NK-92 (cell line): Measurements from ENCODE around the gene FYB1.

ENCODE experiments used
- DNase-seq: peaks from one replicate; lab custom pipeline; 2025; ENCODE audit not compliant: unreplicated experiment; lab: John Stamatoyannopoulos, UW

The FYB1 gene

DNA sequence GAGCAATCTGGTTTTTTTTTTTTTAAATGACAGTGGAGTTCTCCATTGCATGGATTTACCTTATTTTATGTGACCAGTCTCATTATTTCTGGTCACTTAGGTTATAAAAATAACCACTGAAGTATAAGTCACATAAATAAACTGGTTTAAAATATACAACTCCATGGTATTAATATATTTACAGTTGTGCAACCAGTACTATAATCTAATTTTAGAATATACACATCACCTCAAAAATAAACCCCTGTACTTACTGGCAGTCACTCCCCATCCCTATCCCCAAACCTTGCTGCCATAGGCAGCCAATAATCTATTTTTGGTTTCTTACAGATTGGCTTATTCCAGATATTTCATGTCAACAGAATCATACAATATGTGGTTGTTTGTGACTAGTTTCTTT, 57.8 kb downstream of the FYB1 start:
- DNase-seq = no peak

DNA sequence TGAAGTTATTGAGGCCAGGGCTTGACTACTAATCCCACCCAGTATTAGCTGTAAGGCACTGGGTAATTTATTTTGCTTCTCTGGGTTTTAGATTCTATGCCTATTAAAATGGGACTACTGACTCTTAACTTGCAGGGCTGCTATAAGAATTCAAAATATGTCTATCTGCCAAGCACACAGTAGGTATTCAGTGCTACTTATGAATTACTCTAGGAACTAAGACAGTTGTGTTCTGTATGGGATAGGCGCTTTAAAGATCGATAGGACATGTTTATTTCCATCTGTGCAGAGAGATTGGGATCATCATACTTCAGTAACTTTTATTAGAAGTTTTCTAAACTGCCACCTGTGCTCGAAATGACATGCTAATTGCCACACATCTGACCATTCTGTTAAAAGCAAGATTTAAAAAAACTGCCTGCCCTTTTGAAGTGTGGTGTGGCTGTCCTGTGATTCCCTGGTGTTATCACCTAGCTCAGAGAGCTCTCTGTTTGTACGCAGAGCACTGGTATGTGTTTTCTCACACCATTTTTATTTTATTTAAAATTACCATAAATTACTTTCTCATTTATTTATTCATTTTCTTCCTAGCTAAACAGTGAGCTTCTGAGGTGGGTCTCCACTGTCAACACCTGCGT, 58.7 kb downstream of the FYB1 start:
- no peak for DNase-seq

DNA sequence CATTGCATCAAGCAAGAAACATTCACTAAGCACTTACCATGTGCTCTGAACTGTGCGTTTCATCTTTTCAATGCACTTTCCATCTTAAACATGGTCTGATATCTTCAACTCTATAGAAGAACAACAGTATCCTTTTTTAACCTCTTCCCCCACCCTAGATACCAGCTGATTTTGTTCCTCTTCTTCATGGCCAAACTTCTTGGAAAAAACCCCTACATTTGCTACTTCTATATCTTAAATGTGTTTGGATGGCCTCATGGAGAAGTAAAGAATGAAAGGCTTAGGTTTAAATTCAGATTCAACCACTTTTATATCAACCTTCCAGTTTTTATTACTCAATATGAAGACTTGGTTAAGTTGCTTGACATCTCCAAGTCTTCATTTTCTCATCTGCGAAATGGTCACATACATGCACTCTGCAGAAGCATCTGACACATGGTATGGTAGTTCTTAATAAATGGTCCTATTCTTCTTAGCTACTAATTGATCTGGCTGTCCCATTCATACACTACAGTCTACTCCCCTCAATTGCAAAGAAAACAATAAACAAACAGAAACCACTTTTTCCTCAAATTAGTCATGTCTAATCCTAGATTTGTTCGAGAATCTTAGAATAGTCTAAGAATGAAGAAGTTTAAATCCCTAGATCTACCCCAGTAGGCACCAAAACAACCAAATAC, 59.4 kb downstream of the FYB1 start:
- no peak for DNase-seq

DNA sequence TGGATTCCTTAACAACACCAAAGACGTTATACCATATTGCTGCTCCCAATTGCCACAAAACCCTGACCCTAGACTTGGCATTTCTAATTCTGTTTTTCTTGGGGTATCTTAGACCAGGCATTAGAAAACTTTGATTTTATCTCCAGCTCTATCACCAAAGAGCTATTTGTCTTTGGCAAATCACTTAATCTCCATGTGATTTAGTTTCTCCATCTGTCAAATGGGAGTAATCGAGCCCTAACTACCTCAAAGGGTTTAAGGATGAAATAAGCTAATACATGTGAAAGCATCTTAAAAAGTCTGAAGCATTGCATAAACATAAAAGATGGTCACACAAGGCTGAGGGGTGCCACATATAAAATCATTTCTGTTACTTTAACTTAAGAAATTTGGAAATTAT, 60.6 kb downstream of the FYB1 start:
- DNase-seq = no peak

DNA sequence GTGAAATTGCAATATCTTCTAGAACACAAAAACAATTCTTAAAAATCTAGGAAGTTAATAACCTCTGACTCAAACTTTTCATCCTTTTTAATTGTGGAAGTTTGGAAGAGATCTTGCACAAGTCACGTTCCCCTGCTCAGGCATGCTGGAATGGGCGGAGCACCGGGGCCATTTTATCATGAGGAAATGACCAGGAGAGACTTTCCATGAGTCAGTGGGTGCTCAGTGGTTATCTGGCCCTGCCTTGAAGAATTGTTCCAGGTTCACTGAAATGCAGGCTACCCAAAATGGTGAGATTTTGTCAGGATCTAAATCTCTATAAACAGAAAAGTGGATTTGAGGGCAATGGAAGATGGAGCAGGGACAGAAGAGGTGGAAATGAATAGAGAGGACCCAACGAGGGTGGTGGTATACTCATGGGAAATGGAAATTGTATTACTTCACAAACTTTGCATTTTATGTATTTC, 61.2 kb downstream of the FYB1 start:
- no peak for DNase-seq

DNA sequence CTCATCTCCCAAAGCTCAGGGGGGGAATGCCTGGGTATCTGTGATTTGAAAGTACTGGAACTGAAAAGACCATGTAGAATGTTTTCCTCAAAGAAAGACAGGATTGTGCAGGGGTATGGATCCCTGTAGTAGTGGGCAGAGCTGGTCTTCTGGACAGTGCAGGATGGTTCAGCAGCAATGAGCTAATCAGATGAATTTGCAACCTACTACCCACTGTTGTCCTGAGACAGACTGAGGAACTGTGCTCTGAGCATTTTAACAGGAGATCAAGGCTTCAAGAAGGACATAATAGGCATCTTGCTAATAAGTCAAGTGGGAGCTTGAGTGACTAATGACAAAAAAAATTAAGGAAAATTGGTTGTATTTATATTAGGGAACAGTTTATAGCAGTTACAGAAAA, 61.7 kb downstream of the FYB1 start:
- DNase-seq = no peak

DNA sequence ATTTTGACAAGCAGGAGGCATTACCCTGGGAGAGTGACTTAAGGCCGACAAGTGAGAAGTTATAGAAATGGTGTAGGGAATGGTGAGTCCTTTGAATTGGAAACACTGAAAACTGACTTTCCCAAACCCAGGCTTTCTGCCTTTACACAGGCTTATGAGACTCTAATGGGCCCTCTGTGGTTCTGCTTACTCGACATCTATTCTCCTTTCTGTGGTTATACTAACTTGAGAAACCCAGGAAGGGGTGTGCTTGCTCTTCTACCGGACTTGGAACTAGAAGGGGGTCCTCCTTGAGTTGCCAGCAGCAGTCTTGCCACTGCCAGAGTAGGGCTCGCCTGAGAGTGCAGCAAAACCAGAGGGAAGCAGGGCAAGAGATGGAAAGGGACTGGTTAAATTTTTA, 63.3 kb downstream of the FYB1 start:
- DNase-seq = no peak

DNA sequence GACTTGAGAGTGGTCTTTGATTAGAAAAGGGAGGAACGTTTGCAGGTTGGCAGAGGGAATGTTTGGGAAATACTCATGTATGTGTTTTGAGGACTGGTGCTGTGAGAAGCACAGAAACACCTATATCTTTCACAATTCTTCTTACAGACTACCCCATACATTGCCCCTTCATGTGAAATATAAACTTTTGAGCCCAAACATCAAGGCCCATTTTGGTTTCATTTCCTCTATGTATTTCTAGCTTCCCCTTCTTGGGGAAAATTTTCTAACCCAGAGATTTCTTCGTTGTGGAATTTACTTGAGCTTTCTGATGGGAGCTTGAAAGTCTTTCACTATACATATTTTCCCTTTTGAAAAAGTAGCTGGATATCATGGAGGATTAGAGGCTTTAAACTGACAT, 67.6 kb downstream of the FYB1 start:
- no peak for DNase-seq

DNA sequence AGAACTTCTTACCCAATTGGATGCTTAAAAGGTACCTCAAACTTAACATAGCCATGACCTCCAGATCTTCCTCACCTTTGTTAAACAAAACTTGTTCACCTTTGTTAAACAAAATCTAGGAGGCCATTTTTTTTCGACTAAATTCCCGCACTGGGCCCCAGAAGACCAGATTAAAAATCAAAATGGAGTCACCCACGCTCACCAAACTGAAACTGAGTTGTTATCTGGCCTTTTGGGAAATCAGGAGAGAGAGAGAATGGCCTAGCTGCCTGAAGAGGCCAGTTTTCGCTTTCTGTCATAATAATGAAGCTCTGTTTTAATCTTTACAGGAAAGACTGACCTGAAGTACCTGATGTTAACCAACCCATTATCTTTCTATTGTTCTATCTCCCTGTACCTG, 69.4 kb downstream of the FYB1 start:
- DNase-seq = no peak

DNA sequence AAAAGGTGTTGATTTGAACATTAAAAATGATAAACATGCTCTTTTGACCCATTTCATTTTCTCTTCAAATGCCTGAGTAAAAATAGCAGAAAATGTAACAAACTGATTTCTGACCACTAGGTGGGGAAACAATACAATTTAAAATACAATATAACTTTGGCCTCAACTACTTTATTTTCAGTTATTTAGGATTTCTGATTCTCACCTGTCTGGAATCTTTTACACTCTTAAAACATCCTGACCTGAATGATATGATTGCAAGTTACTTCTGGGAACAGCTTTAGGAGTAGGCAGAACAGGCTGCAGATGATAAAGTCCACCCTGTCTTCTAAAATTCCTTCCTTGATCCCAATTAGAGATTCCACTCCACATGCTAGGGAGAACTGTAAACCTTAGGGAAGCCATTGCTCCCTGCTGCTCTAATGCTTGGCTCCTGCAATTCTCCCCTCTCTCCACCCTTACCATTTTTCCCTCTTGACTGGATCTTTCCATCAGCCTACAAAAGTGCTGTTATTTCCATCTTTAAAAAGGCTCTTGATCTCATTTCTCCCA, 70.3 kb downstream of the FYB1 start:
- no peak for DNase-seq

DNA sequence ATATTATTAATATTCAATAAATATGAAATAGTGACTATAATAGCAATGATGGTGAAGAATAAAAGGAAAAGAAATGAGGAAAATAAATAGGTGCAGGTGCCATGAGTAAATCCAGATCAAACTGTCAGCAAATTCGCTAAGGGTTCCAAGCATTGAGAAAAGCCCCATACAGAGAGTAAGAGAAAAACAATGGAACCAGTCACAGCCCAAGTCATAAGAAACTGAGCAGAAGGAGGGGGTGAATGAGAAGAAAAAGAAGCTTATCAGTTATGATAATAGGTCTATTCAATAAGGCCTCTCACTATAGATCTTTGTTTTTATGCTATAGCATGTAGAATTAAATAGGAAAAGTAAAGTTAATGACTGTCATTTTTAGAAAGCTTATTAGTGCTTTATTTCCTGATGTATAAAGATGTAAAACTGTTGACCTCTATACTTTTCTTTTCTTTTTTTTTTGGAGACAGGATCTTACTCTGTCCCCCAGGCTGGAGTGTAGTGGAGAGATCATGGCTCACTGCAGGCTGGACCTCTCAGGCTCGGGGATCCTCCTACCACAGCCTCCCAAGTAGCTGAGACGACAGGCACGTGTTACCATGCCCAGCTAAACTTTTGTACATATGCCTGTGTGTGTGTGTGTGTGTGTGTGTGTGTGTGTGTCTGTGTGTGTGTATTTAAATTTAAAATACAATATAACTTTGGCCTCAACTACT, 72.4 kb downstream of the FYB1 start:
- DNase-seq = no peak

DNA sequence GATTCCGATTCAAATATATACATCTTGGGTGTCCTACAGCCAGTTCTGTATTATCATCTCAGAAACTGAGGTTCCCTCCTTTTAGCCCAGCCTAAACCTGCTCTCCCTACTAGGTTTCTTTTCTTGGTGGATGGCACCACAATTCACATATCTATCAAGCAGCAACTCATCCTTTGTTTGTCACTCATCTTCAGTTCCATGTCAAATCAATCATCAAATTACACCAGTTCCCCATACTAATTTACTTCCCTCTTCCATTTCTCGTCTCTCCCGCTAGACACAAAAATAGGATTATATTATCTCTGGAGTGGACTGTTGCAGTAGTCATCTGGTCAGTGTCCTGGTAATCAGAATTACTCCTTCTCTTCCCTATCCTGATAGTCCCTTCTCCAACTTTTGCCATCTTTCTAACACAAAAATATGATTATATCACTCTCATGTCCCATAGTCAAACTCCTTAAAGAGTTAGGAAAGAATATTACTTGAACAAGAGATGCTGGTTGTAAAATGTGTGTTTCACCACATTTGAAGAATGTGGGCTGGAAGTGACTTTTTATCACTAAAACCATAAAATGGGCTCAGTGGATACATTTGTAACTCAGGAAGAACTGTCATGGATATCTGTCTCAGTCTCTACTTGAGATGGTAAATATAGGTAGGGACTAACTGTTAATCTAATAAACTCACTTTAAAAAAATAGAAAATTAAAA, 76.1 kb downstream of the FYB1 start:
- DNase-seq = no peak

DNA sequence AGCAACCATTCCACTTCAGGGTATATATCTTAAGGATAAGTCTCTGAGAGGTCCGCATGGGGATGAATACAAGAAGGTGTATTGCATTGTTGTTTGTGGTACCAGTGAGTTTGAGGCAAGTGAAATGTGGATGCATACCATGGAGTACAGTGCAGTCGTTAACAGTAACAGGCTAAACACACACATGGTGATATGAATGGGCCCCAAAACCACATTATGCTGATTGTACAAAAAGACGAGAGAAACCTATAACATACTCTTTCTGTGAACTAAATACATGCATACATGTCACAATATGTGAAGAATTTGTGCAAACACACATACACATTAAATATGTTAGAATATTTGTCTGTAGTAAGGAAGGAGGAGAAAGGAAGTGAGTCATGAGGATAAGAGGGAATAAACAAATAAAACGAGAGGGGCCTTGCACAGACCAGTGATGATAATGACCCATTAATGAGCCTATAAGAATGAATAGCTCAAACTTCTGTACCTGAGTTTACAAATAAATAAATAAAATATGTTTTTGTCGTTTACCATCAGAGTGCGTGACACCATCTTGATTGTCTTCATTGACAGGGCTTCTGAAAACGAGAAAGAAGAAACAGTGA, 78.7 kb downstream of the FYB1 start:
- DNase-seq = no peak

DNA sequence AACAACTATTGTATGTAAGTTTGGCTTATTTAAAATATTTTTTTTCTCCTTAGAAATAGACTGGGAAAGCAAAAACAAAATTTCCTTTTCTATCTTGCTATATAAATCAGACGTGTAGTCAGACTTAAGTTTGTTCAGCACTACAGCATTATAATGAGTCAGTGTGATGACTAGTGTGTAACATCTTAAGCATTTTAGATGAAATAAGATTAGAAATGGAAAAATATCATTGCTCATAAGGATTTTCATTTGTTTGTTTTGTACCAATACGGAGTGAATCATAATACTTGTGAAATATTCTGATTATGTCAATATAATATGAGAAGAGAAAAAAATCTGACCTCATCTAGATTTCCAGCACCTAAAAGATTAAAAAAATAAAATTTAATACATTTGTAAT, 80.5 kb downstream of the FYB1 start:
- DNase-seq = no peak

DNA sequence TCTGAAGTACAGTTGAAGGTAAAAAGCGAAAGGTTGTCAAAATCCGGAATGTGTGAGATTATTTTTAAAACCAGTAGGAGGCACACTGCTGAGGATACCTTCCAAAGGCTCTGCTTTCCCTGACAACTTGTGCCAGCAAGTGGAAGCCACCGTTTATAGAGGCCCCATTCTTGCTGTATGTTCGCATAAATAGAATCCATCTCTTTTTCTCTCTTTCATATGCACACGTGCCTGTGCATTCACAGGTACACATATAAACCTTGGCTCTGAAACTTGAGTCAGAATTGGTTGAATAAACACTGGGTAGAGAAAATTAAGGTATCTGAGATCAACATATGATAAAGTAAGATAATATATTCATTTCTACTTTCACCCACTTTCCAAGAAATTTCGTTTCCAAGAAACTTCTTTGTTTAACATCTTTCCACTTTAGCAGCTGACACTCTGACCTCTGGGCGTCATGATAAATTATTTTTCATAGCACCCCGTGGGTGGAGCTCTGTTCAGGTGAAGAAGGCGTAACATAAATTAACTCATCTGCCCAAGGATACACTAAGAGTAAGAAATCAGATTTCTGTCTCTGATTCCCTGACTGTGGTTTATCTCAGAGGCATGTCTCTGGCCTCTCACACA, 81.4 kb downstream of the FYB1 start:
- DNase-seq = no peak

DNA sequence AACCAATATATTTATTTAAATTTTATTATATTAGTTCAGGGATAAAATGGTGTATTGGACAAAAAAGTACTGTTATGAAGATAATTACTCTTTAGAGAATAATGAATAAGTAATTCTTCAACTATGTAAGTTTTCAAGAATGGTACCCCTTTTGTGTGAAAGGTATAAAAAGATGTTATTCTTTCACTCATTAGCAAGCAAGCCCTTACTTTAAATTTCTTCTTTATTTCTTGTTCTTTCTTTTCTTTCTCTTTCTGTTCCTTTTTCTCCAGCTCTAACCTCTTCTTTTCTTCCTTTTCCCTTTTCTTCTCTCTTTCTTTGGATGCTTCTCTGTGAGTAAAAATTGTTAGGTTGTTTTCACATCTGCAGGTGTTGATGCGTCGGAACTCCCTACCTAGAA, 82.0 kb downstream of the FYB1 start:
- DNase-seq = no peak

DNA sequence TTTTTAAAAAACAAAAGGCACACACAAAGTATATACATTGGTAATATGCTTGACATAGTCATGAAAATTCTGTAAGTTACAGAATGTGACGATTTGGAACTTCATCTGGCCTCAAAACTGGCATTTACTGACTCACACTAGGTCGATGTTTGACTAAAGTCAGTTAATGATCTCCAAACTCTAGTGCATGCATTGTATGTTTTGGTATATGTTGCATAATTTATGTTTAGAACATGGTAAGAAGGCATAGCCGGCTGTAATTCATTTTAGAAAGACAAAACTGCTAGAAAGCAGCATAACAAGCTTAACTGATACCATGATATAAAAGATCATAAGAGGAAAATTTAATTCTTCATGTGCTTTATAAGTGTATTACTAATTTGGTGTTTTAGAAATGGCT, 86.6 kb downstream of the FYB1 start:
- DNase-seq = no peak

DNA sequence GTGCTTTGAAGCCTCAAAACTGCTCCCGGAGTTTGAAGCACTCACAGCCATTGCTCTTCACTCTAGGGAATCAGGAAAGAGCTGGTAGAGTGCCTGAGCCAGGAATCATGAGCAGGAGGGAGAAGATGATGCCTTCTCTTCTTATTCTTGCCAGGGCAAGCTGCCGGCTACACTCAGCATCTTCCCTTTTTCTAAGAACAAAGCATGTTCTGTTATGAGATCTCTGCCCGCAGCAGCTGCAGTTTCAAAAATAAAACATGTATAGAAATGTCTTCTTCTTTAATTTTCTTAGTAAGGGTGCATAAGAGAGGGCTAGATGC, 87.3 kb downstream of the FYB1 start:
- no peak for DNase-seq

DNA sequence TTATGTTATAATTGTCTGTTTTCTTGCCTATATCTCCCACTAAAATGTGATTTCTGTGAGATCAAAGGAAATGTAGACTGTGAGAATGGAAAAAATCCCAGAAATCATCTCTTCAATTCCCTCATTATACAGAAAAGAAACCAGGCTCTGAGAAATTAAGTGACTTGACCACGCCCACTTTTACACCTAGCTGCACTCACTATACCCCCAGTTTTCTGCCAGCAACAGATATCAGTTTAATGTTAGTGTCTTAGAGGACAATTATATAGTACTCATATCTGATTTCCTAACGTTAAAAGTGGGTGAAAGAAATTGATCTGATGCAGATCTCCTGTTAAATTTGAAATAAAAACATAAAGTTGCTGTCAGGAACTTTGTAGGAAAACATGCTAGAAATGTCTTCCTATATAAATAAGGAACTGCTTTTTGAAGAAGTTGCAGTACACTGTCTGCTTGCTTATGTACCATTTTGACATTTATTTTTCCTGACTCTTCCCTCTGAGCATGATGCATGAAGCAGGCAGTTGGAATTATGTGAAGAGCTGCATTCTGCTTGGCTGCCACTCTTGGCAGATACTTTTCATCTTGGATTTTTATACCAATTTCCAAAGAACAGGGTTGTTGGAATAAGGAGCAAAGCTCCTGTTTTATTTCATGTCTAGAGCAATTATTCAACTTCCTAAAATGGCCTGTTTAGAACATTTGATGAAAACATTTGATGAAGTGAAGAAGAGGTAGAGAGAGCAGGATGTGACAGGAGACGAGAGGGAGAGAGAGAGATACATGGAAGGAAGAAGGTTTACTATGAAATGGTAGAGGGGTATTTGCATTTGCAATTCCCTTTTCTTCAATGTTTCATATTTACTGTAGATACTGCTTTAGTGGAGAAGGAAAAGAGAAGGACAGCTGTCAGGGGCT, 87.9 kb downstream of the FYB1 start:
- DNase-seq = no peak

DNA sequence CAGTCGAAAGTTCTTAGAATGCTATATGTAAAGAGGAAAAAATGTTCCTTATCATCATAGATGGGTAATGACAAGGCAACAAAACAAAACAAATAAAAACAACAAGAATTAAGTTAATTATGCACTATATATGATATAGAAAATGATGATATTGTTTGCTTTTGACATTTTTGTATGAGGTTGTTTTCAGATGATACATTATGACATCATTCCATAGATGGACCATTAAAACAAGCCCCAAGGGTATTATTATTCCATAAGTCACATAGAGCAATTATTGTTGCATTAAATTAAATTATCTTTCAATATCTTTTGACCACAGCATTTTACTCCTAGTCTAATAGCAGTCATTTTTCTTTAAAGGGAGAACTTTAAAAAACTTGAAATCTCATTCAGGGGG, 88.6 kb downstream of the FYB1 start:
- DNase-seq = no peak
